Naive thymus-derived CD4-positive, alpha-beta T cell (primary cell): ENCODE results near the gene ZNF260. TPM values are rescaled to one million over a fixed set of nuclear protein-coding genes. Genes with fewer than 3 reads are reported as not detected.

Experiments
- ATAC-seq: fragments of 150-1000 bp; cut with Tn5 transposase; 2 replicates; pipeline ENCODE4 v1.10.0; 2021; ENCODE audit warnings: mild to moderate bottlenecking, moderate library complexity
- CTCF ChIA-PET: fragments of 350-600 bp; sonication (Branson Sonifier 250); formaldehyde crosslinking; loops from one replicate; lab custom pipeline; 2021; ENCODE audit warnings: antibody characterized with exemption; lab: Charles Lee
- POLR2A ChIA-PET: fragments of 350-600 bp; sonication (Branson Sonifier 250); formaldehyde crosslinking; loops from one replicate; lab custom pipeline; 2021; ENCODE audit warnings: antibody characterized with exemption, inconsistent platforms; lab: Charles Lee
- DNase-seq, 9 donors: peaks; one replicate each; pipeline versions ENCODE4 v3.0.0 to v3.0.0-alpha.2; 2020 to 2022; ENCODE audit warnings: mixed read lengths in 1 of 9
- H3K27ac ChIP-seq: one replicate; pipeline ENCODE4 v1.7.0; 2013; ENCODE audit warnings: mild to moderate bottlenecking, low read depth, low read length, moderate library complexity
- H3K27me3 ChIP-seq, 2 donors: one replicate each; pipeline ENCODE4 v1.7.0; 2013; ENCODE audit warnings: low read length in 2 of 2, mild to moderate bottlenecking in 2 of 2, moderate library complexity in 2 of 2; ENCODE audit not compliant: control insufficient read depth in 2 of 2, insufficient read depth in 2 of 2
- H3K36me3 ChIP-seq, 3 experiments: 1 replicate in 2 of 3; 2 replicates in 1 of 3; pipeline ENCODE4 v1.7.0; 2013; ENCODE audit warnings: low read length in 3 of 3, mild to moderate bottlenecking in 3 of 3, moderate library complexity in 1 of 3; ENCODE audit not compliant: insufficient read depth in 3 of 3, control insufficient read depth in 2 of 3
- H3K4me1 ChIP-seq, 2 donors: one replicate each; pipeline ENCODE4 v1.7.0; 2013; ENCODE audit warnings: low read length in 2 of 2, mild to moderate bottlenecking in 2 of 2, moderate library complexity in 1 of 2; ENCODE audit not compliant: control insufficient read depth in 2 of 2, insufficient read depth in 2 of 2
- H3K4me3 ChIP-seq: 2 replicates; pipeline ENCODE4 v1.7.0; 2013; ENCODE audit warnings: mild to moderate bottlenecking, low read length
- H3K9me3 ChIP-seq, 3 experiments: 1 replicate in 2 of 3; 2 replicates in 1 of 3; pipeline ENCODE4 v1.7.0; 2013; ENCODE audit warnings: low read length in 3 of 3; ENCODE audit not compliant: control insufficient read depth in 2 of 3
- H3K27ac Mint-ChIP-seq, 9 donors: one replicate each; pipeline ENCODE4 v1.8.0; 2020 to 2022; ENCODE audit warnings: mixed read lengths in 9 of 9, mild to moderate bottlenecking in 8 of 9, moderate library complexity in 5 of 9, inconsistent platforms in 2 of 9
- H3K27me3 Mint-ChIP-seq, 5 donors: one replicate each; pipeline ENCODE4 v1.8.0; 2021 to 2022; ENCODE audit warnings: mixed read lengths in 5 of 5, mild to moderate bottlenecking in 1 of 5
- H3K36me3 Mint-ChIP-seq, 5 donors: one replicate each; pipeline ENCODE4 v1.8.0; 2020 to 2022; ENCODE audit warnings: mixed read lengths in 5 of 5, mild to moderate bottlenecking in 3 of 5, inconsistent platforms in 1 of 5
- H3K4me1 Mint-ChIP-seq, 7 donors: one replicate each; pipeline ENCODE4 v1.8.0; 2020 to 2022; ENCODE audit warnings: mixed read lengths in 7 of 7, mild to moderate bottlenecking in 3 of 7, inconsistent platforms in 1 of 7
- H3K4me3 Mint-ChIP-seq, 10 donors: one replicate each; pipeline ENCODE4 v1.8.0; 2020 to 2022; ENCODE audit warnings: mild to moderate bottlenecking in 10 of 10, mixed read lengths in 10 of 10, moderate library complexity in 6 of 10, inconsistent platforms in 2 of 10
- H3K9me3 Mint-ChIP-seq, 11 donors: one replicate each; pipeline ENCODE4 v1.8.0; 2020 to 2022; ENCODE audit warnings: mixed read lengths in 11 of 11, mild to moderate bottlenecking in 4 of 11, inconsistent platforms in 1 of 11, moderate library complexity in 1 of 11
- intact Hi-C, 2 donors: fragments of 100-400 bp; cut with micrococcal nuclease; formaldehyde crosslinking; loops; one replicate each; pipeline ENCODE4 v1.15.1; 2023
- polyA plus RNA-seq, 2 donors: library from polyadenylated mRNA; unstranded; fragments of 300-500 nt; fragmentation: Illumina TruSeq; gene quantifications; one replicate each; pipeline ENCODE4 v1.2.3, GENCODE V29; 2021
- total RNA-seq, 6 experiments: library from RNA in 5 of 6; stranded (reverse) in 5 of 6; gene quantifications; 1 replicate in 5 of 6; 2 replicates in 1 of 6; pipeline ENCODE4 v1.2.3 and lab custom pipeline; 2021 to 2026

The ZNF260 gene
- total RNA-seq (10 to 100 TPM in 3 of 5 experiments, 1 to 10 TPM in 2; 2.9 to 13.2 (median 11.3) TPM), polyA plus RNA-seq (10 to 100 TPM in 1 of 2 donors, 1 to 10 TPM in 1; 6.1 to 15.3 TPM), total RNA-seq (lab: John Stamatoyannopoulos, UW) (10.4 reads per million, percentile 36 among the genes with 10 or more reads in this experiment)

DNA sequence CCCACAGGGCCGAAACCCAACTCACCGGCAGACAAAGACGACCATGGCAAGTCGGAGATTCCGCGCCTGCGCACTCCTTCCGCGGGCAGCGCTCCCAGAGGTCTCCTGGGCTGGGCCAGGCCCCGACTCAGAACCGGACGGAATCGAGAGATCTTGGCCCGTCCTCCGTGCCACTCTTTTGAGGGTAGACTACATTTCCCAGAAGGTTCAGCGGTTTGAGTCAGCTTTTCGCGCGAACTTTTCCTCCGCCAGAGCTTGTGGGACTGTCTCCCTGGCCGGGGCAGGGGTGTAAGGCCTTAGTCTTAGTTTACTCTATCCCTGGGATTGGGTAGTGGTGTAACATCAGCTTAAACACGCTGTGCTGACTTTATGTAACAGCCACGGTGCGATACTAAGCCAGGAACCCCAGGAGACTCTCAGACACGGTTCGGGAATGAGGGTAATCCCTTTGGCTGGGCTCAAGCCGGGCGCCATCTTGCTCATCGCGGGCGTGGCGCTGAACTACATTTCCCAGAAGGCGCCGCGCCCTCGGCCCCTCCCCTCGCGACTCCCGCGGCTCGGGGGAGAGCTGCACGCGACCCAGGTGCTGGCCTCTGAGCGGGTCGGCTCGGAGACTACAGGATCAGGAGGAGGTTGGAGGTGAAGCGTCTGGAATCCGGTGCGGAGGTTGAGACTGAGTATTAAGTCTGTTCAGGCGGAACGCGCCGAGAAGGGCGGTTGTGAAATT lies at the start of gene ZNF260:
ZNF260 (minus strand) TSS at position 78 of the 727 bp plus-strand sequence. CDS start 13,033 bp downstream, outside the sequence.
- Histone ChIP-seq H3K27me3 (no peaks in the 10 kb centered on the region), H3K36me3 (peaks cover 0 to 16% (median 8%) of the 10 kb centered on the region in 3 experiments), H3K4me3 (peak within 1 kb of the TSS; percentile 91), H3K4me1 (peaks cover 4 to 11% of the 10 kb centered on the region in 2 donors), H3K27ac (peak within 1 kb of the TSS; percentile 83), H3K9me3 (peaks cover 0 to 33% (median 4%) of the 10 kb centered on the region in 3 experiments)
- POLR2A ChIA-PET, result interaction anchor here (0.7 to 3.0 kb wide), 14 partner anchors 20 to 1066 kb away, joined by 3 to 26 read pairs (median 4); partner anchors contain the start of genes ZNF146, ZNF345, ZNF382 and ZNF527
- peak; percentile 95 for ATAC-seq
- DNase-seq, result peak; percentile 81 to 94 (median 90)
- Mint-ChIP-seq H3K36me3 (peaks cover 9 to 46% (median 40%) of the 10 kb centered on the region in 5 donors), H3K9me3 (peaks cover 0 to 86% (median 36%) of the 10 kb centered on the region in 11 donors), H3K4me1 (peaks cover 15 to 31% (median 23%) of the 10 kb centered on the region in 7 donors), H3K4me3 (peak within 1 kb of the TSS; percentile 88 to 100 (median 98)), H3K27me3 (no peaks in the 10 kb centered on the region), H3K27ac (peak within 1 kb of the TSS; percentile 84 to 99 (median 96))
- intact Hi-C loops, result loop anchor here (1.0 to 5.0 kb wide), 25 partner anchors 39 to 1066 kb away; partner anchors contain the start of genes ZFP14 (in 2 of the 2), ZFP82 (in 2 of the 2), ZNF345 (in 2 of the 2) and ZNF382 (in 2 of the 2)
- CTCF ChIA-PET, result no interaction called here

DNA sequence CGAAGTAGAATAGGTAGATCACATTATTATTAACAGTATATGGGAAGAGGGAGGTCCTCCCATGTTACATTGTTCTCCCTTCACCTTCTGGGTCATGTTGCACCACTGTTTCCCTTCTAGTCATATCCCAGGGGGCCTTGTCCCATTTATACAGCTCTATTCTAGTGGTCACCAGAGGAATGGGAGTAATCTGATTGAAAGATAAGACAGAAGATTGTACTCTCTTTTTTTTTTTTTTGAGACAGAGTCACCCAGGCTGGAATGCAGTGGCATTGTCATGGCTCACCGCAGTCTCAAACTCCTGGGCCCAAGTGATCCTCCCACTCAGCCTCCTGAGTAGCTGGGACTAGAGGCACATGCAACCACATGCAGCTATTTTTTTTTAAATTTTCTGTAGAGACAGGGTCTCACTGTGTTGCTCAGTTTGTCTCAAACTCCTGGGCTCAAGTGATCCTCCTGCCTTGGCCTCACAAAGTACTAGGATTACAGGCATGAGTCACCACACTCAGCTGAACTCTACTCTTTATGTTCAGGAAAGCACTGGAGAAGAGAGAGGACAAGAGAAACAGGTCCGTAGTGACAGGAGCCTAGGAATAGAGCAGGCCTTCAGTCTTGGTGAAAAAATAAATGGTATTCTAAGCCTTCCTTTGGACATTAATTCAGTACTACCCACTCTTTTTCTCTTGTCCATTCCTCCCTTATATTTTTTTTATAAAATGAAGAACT lies 49.4 kb upstream of the ZNF260 start:
- H3K27me3 Mint-ChIP-seq, result no peaks in the 10 kb centered on the region
- Histone ChIP-seq H3K4me1 (peaks cover 0 to 15% of the 10 kb centered on the region in 2 donors), H3K27ac (no peak overlapping the region), H3K27me3 (no peaks in the 10 kb centered on the region), H3K36me3 (peaks cover 3 to 50% (median 11%) of the 10 kb centered on the region in 3 experiments), H3K9me3 (peaks cover 0 to 7% (median 0%) of the 10 kb centered on the region in 3 experiments), H3K4me3 (no peak overlapping the region)
- peaks cover 16 to 26% (median 24%) of the 10 kb centered on the region in 7 donors for H3K4me1 Mint-ChIP-seq
- H3K9me3 Mint-ChIP-seq, result peaks cover 0 to 68% (median 27%) of the 10 kb centered on the region in 11 donors
- CTCF ChIA-PET, result no interaction called here
- intact Hi-C loops, result loop anchor here (10.0 kb wide), 2 partner anchors 337 to 637 kb away; partner anchors contain the start of genes ZNF383 (in 1 of the 2), ZNF568 (in 1 of the 2), ZNF585B (in 1 of the 2) and ZNF829 (in 1 of the 2)
- H3K4me3 Mint-ChIP-seq, result no peak overlapping the region
- H3K27ac Mint-ChIP-seq, result no peak overlapping the region
- no peak for ATAC-seq
- POLR2A ChIA-PET, result no interaction called here
- peaks cover 21 to 79% (median 70%) of the 10 kb centered on the region in 5 donors for H3K36me3 Mint-ChIP-seq
- no peak for DNase-seq

DNA sequence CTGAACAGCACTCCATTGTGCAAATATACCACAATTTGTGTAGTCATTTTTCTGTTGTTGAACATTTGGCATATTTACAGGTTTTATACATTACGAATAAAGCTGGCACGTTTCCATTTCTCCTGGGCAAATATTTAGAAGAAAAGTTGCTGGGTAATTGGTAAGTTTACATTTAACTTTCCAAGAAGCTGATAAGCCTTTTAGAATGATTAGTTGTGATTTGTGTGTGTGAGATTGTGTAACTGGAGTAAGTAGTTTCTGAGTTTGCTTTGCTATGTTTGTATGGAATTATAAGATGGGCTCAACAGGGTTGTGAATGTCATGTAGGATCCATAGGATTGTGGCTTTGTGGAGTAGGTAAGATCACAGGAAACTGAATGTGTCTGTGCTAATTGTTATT lies 46.7 kb upstream of the ZNF260 start:
- peaks cover 0 to 64% (median 22%) of the 10 kb centered on the region in 11 donors for H3K9me3 Mint-ChIP-seq
- Histone ChIP-seq H3K27me3 (no peaks in the 10 kb centered on the region), H3K9me3 (peaks cover 0 to 2% (median 0%) of the 10 kb centered on the region in 3 experiments), H3K27ac (no peak overlapping the region), H3K4me1 (peaks cover 0 to 15% of the 10 kb centered on the region in 2 donors), H3K4me3 (no peak overlapping the region), H3K36me3 (peaks cover 0 to 44% (median 4%) of the 10 kb centered on the region in 3 experiments)
- H3K4me3 Mint-ChIP-seq, result peak overlapping the region; percentile 80 to 100 (median 93)
- ChIA-PET CTCF (no interaction called here), POLR2A (no interaction called here)
- DNase-seq (no peak), ATAC-seq (no peak)
- intact Hi-C loops, result loop anchor here (5.0 to 10.0 kb wide), 4 partner anchors 340 to 1333 kb away; partner anchors contain the start of genes SIPA1L3 (in 1 of the 2), WDR87 (in 1 of the 2), ZNF383 (in 1 of the 2) and ZNF568 (in 1 of the 2)
- peaks cover 23 to 42% (median 34%) of the 10 kb centered on the region in 7 donors for H3K4me1 Mint-ChIP-seq
- peak overlapping the region; percentile 30 to 100 (median 97) for H3K27ac Mint-ChIP-seq
- peaks cover 23 to 72% (median 64%) of the 10 kb centered on the region in 5 donors for H3K36me3 Mint-ChIP-seq
- H3K27me3 Mint-ChIP-seq, result no peaks in the 10 kb centered on the region

DNA sequence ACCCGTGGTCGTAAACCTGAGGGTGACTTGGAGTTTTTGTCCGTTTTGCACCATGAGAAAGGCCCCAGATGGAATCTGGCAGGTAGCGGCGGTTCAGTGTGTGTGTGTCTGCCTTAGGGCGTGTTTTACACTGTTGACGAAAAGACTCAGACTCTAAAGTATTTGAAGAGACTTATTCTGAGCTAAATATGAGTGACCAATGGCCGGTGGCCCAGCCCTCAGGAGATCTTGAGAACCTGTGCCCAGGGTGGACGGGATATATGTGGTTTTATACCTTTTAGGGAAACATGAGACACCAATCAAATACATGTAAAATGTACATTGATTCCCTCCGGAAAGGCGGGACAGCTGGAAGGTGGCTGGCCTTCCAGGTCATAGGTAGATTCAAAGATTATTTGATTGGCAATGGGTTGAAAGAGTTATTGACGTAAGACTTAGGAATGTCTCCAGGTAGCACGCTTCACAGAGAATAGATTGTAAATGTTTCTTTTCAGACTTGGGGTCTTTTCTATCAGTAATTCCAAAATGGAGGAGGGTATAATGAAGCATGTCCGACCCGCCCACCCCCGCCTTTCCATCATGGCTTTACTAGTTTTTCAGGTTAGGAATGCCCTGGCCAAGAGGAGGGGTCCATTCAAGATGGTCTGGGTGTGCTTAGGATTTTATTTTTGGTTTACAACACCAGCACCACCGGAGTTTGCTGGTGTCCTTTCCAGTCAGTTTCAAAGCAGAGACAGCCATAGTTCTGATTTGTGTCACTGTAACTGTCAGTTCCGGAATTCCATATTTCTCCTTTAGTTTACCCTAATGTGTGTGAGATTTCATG lies 46.0 kb upstream of the ZNF260 start:
- ATAC-seq, result no peak
- H3K9me3 Mint-ChIP-seq, result peaks cover 0 to 64% (median 23%) of the 10 kb centered on the region in 11 donors

More for the DNA sequence above, 46.0 kb upstream of the ZNF260 start:
- H3K27ac Mint-ChIP-seq, result peak overlapping the region; percentile 94 to 100 (median 98)
- no peak for DNase-seq
- ChIA-PET CTCF (no interaction called here), POLR2A (interaction anchor here (0.8 to 2.0 kb wide), 5 partner anchors 31 to 933 kb away, joined by 3 to 18 read pairs (median 10); partner anchors contain the start of genes ZFP14, ZNF260, ZNF382 and ZNF566)
- H3K36me3 ChIP-seq, result peaks cover 0 to 44% (median 0%) of the 10 kb centered on the region in 3 experiments
- H3K4me1 ChIP-seq, result peaks cover 0 to 15% of the 10 kb centered on the region in 2 donors
- H3K9me3 ChIP-seq, result peaks cover 0 to 8% (median 0%) of the 10 kb centered on the region in 3 experiments
- intact Hi-C loops, result loop anchor here (1.0 to 10.0 kb wide), 20 partner anchors 31 to 1333 kb away; partner anchors contain the start of genes ZFP14 (in 2 of the 2), ZNF260 (in 2 of the 2), ZNF345 (in 2 of the 2) and ZNF382 (in 2 of the 2)
- no peaks in the 10 kb centered on the region for H3K27me3 ChIP-seq
- H3K4me1 Mint-ChIP-seq, result peaks cover 23 to 44% (median 34%) of the 10 kb centered on the region in 7 donors
- H3K36me3 Mint-ChIP-seq, result peaks cover 26 to 72% (median 64%) of the 10 kb centered on the region in 5 donors
- peak overlapping the region; percentile 80 to 100 (median 93) for H3K4me3 Mint-ChIP-seq
- H3K27me3 Mint-ChIP-seq, result no peaks in the 10 kb centered on the region
- H3K27ac ChIP-seq, result peak overlapping the region; percentile 98
- peak overlapping the region; percentile 95 for H3K4me3 ChIP-seq
